Measurements from ENCODE around the gene PLEKHS1. TPM values are rescaled to one million over a fixed set of nuclear protein-coding genes. Genes with fewer than 3 reads are reported as not detected.

PLEKHS1 gene
- total RNA-seq, 1 donor: under 0.01 TPM

GRCh38 chr10:113720386-113720785 lies 31.1 kb upstream of the PLEKHS1 start:
- no peak for TF ChIP-seq CTCF (IDR thresholded peaks at IDR 0.05; ENCODE audit: insufficient read depth, low read depth, low read length)

GRCh38 chr10:113732160-113732881 lies 19.2 kb upstream of the PLEKHS1 start:
- H3K4me3 ChIP-seq (ENCODE audit: low read depth, low read length): no peak overlapping the region
- TF ChIP-seq CTCF (IDR thresholded peaks at IDR 0.05; ENCODE audit: insufficient read depth, low read depth, low read length): no peak
- DNase-seq (ENCODE audit: low read depth): peak; percentile 26

More at GRCh38 chr10:113720386-113720785, 31.1 kb upstream of the PLEKHS1 start:
- no peak overlapping the region for H3K4me3 ChIP-seq (ENCODE audit: low read depth, low read length)
- no peak for DNase-seq (ENCODE audit: low read depth)

GRCh38 chr10:113732966-113733365 lies 18.5 kb upstream of the PLEKHS1 start:
- no peak for DNase-seq (ENCODE audit: low read depth)
- no peak for TF ChIP-seq CTCF (IDR thresholded peaks at IDR 0.05; ENCODE audit: insufficient read depth, low read depth, low read length)
- no peak overlapping the region for H3K4me3 ChIP-seq (ENCODE audit: low read depth, low read length)

- no peak for DNase-seq (ENCODE audit: low read depth)
- TF ChIP-seq CTCF (IDR thresholded peaks at IDR 0.05; ENCODE audit: insufficient read depth, low read depth, low read length): no peak
- no peak overlapping the region for H3K4me3 ChIP-seq (ENCODE audit: low read depth, low read length)
These were observed 17.8 kb upstream of the PLEKHS1 start for GRCh38 chr10:113733635-113734034.

GRCh38 chr10:113735913-113736312 lies 15.6 kb upstream of the PLEKHS1 start:
- DNase-seq (ENCODE audit: low read depth): peak; percentile 17
- no peak for TF ChIP-seq CTCF (IDR thresholded peaks at IDR 0.05; ENCODE audit: insufficient read depth, low read depth, low read length)
- H3K4me3 ChIP-seq (ENCODE audit: low read depth, low read length): no peak overlapping the region

GRCh38 chr10:113736576-113736975 lies 14.9 kb upstream of the PLEKHS1 start:
- peak; percentile 60 for DNase-seq (ENCODE audit: low read depth)
- H3K4me3 ChIP-seq (ENCODE audit: low read depth, low read length): no peak overlapping the region
- TF ChIP-seq CTCF (IDR thresholded peaks at IDR 0.05; ENCODE audit: insufficient read depth, low read depth, low read length): no peak

- H3K4me3 ChIP-seq (ENCODE audit: low read depth, low read length): no peak overlapping the region
- no peak for DNase-seq (ENCODE audit: low read depth)
- no peak for TF ChIP-seq CTCF (IDR thresholded peaks at IDR 0.05; ENCODE audit: insufficient read depth, low read depth, low read length)
These were observed 12.5 kb upstream of the PLEKHS1 start for GRCh38 chr10:113739031-113739430.

All from fibroblast of villous mesenchyme (primary cell).